Effector memory CD8-positive, alpha-beta T cell (primary cell): ENCODE measurements around the gene ATP8B1.
"Not testable (repeated sequence)": the region's sequence is repeated elsewhere in the genome, so short reads cannot be mapped to it uniquely, and the experiment has no call there.

Source experiments
- ATAC-seq: fragments of 150-1000 bp; cut with Tn5 transposase; replicated peaks from 2 replicates; pipeline ENCODE4 v1.10.0; 2021; ENCODE audit warnings: mild to moderate bottlenecking, moderate library complexity
- DNase-seq, 3 experiments: peaks; one replicate each; pipeline ENCODE4 v3.0.0; 2021
- H3K27ac Mint-ChIP-seq, 2 donors: one replicate each; pipeline ENCODE4 v1.8.0; 2022; ENCODE audit warnings: mild to moderate bottlenecking in 2 of 2, mixed read lengths in 2 of 2, moderate library complexity in 2 of 2
- H3K27me3 Mint-ChIP-seq, 2 donors: one replicate each; pipeline ENCODE4 v1.8.0; 2022; ENCODE audit warnings: mixed read lengths in 2 of 2
- H3K36me3 Mint-ChIP-seq: one replicate; pipeline ENCODE4 v1.8.0; 2022; ENCODE audit warnings: mild to moderate bottlenecking, moderate library complexity, mixed read lengths; ENCODE audit not compliant: insufficient read depth
- H3K4me1 Mint-ChIP-seq, 2 donors: one replicate each; pipeline ENCODE4 v1.8.0; 2022; ENCODE audit warnings: low read depth in 2 of 2, mixed read lengths in 2 of 2
- H3K4me3 Mint-ChIP-seq, 2 donors: one replicate each; pipeline ENCODE4 v1.8.0; 2022; ENCODE audit warnings: mild to moderate bottlenecking in 2 of 2, mixed read lengths in 2 of 2, moderate library complexity in 2 of 2
- H3K9me3 Mint-ChIP-seq, 2 donors: one replicate each; pipeline ENCODE4 v1.8.0; 2022; ENCODE audit warnings: mixed read lengths in 2 of 2

The ATP8B1 gene

DNA sequence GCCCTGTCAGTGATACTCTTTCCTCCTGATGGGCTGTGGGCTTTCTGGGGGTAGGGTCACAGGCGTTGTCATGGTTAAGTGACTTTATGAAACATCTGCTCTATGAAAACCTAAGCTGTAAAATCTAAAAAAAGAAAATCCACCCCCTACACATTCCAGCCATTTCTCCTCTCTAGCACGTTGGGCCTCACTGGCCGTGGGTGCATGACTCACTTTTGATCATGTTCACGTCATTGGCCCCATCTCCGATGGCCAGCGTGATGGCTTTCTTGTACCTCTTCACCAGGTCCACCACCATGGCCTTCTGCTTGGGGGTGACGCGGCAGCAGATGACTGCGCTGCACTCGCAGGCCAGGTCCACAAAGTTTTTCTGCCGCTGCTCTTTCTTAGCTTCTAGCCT lies 142.2 kb downstream of the ATP8B1 start:
- H3K4me1 Mint-ChIP-seq = peaks cover 17 to 32% of the 10 kb centered on the region in 2 donors
- peak overlapping the region; percentile 57 to 62 for H3K27ac Mint-ChIP-seq

DNA sequence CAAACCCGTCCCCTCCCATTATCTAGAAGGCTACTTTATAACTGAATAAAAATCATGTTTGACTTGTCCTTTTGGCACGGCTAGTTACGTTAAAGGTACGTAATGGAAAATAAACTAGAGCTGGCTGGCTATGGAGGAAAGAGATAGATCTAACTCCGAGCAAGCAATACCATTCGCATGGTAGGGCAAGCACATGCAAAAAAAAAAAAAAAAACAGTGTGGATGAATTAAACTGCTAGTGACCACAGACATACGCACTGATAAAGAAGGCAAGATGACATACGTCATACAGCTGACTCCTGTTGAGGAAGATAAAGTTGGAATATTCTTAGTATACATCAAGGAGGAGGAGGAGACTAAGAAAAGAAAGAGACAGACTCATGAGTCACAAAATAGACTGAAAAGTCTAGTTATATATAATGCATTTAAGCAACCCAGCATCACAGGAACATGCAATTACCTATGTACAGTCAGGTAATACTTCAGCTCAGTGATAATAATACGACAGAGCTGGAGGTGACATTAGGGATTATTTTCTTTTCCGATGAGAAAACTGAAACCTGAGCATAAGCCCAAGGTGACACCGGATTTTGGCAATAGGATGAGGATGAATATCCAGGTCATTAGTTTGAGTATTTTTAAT lies 143.5 kb downstream of the ATP8B1 start:
- peak overlapping the region in 1 of 2 donors; percentile 5 for H3K27ac Mint-ChIP-seq
- H3K27me3 Mint-ChIP-seq = no peaks in the 10 kb centered on the region
- H3K4me3 Mint-ChIP-seq = no peak overlapping the region
- no peaks in the 10 kb centered on the region for H3K36me3 Mint-ChIP-seq
- no peak for ATAC-seq
- DNase-seq = no peak
- H3K9me3 Mint-ChIP-seq = peaks cover 0 to 2% of the 10 kb centered on the region in 2 donors
- peaks cover 14 to 26% of the 10 kb centered on the region in 2 donors for H3K4me1 Mint-ChIP-seq

More for the DNA sequence above, 142.2 kb downstream of the ATP8B1 start:
- no peak for ATAC-seq
- H3K4me3 Mint-ChIP-seq = no peak overlapping the region
- H3K9me3 Mint-ChIP-seq = no peaks in the 10 kb centered on the region
- DNase-seq = no peak
- H3K36me3 Mint-ChIP-seq = no peaks in the 10 kb centered on the region
- H3K27me3 Mint-ChIP-seq = no peaks in the 10 kb centered on the region

DNA sequence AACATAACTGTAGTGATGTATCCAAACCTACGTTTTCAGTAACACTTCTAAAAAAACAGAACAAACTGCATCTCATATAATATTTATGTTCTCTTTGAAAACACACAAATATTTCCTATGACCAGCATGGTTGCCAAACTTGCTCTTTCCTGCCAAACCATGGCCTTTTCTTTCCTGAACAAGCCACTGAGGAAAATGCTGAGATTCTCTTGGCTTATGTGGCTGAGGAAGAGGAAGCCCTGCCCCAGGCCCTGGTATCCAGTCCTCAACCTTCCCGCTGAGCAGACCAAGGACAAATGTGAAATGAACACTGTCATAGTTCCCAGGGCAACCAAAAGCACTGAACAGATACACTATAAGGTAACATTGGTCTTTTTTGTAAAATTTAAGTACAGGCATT lies 145.6 kb downstream of the ATP8B1 start:
- H3K36me3 Mint-ChIP-seq = peaks cover 8% of the 10 kb centered on the region
- H3K9me3 Mint-ChIP-seq = peaks cover 0 to 2% of the 10 kb centered on the region in 2 donors
- ATAC-seq (no peak), DNase-seq (no peak)
- no peaks in the 10 kb centered on the region for H3K27me3 Mint-ChIP-seq
- no peak overlapping the region for H3K4me3 Mint-ChIP-seq
- H3K4me1 Mint-ChIP-seq = peaks cover 14 to 19% of the 10 kb centered on the region in 2 donors
- no peak overlapping the region for H3K27ac Mint-ChIP-seq

DNA sequence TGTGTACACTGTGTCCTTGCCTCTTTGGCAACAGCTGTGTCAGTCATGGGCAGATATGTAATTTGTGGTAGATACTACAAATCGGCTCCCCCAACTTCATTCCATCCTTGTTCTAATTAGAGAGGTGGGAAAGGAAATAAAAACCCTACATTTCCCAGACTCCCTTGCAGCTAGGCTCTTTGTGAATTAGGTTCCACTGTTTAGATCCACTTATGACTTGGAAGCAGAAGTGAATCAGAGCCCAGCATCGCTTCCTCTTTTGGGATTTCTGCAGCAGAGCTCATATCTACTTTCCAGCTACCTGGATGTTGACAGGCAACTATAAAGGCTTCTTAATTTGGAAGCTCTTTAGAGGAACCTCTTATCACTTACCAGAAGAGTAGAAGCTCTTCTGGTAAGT lies 147.4 kb downstream of the ATP8B1 start:
- H3K27me3 Mint-ChIP-seq = no peaks in the 10 kb centered on the region
- no peak overlapping the region for H3K27ac Mint-ChIP-seq
- no peak for DNase-seq
- no peak for ATAC-seq
- H3K4me1 Mint-ChIP-seq = peaks cover 11 to 13% of the 10 kb centered on the region in 2 donors
- H3K36me3 Mint-ChIP-seq = peaks cover 8% of the 10 kb centered on the region
- H3K4me3 Mint-ChIP-seq = no peak overlapping the region
- H3K9me3 Mint-ChIP-seq = peaks cover 0 to 2% of the 10 kb centered on the region in 2 donors

DNA sequence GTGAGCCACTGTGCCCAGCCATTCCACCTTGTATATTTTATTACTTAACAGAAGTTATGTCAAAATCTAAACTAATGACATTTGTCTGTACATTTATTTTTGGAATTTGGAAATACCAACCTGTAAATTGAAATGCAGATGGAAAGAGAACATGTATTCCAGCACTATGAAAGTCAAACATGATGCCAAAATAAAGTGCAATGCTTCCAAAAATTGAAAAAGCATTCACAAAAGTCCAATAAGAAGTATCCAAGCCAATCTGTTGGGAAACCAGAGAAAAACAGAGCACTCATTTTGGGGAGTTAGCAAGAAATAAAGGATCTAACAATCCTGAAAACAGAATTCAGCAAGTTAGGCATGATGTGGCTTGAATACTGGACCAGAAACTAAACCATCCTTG lies 151.2 kb downstream of the ATP8B1 start:
- H3K9me3 Mint-ChIP-seq = peaks cover 0 to 2% of the 10 kb centered on the region in 2 donors
- H3K27ac Mint-ChIP-seq = no peak overlapping the region
- H3K4me3 Mint-ChIP-seq = no peak overlapping the region
- no peak for DNase-seq
- peaks cover 5 to 16% of the 10 kb centered on the region in 2 donors for H3K4me1 Mint-ChIP-seq
- H3K36me3 Mint-ChIP-seq = peaks cover 8% of the 10 kb centered on the region
- H3K27me3 Mint-ChIP-seq = no peaks in the 10 kb centered on the region
- ATAC-seq = no peak

DNA sequence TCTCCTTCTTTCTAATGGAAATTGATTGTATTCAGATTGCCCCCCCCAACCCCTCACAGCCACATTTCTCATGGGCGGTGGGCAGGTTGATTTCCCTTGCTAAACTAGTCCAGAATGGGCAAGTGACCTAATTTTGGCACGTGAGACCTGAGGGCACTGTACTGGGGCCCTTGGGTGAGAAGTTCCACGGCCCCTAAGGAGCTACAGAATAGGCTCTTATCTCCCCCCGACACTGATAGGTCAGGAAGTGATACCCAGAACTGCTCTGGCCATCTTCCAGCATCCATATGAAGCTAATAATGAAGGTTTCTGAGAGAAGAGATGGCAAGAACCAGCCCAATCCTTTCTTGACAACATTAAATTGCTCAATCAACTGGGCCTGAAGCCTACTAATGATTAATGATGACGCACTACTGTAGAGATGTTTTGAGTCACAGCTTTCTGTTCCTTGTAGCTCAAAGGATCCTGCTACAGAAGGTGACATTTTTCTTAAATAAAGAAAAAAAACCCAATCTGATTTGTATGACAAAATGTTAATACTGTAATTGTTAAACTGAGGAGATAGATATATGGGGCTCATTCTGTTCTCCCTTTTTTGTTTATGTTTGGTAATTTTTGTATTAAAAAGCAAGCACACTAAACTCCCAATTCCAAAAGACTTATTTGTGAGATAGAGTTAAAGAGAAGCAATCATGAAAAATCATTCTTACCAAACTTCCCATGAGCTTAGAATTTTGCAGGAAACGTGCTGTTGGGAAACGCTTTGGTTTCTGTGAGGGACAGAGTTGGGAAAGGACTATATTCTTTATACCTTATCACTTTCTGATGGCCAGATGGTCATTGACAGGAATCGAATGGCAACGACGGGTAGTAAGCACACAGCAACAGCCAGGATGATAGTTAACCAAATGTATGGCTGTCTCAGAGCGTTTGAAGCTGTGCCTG lies 153.3 kb downstream of the ATP8B1 start:
- H3K4me3 Mint-ChIP-seq = no peak overlapping the region
- no peaks in the 10 kb centered on the region for H3K27me3 Mint-ChIP-seq
- H3K27ac Mint-ChIP-seq = peak overlapping the region; percentile 22 to 63
- ATAC-seq (no peak), DNase-seq (no peak)
- H3K36me3 Mint-ChIP-seq = peaks cover 11% of the 10 kb centered on the region
- H3K9me3 Mint-ChIP-seq = no peaks in the 10 kb centered on the region
- peaks cover 14 to 23% of the 10 kb centered on the region in 2 donors for H3K4me1 Mint-ChIP-seq

DNA sequence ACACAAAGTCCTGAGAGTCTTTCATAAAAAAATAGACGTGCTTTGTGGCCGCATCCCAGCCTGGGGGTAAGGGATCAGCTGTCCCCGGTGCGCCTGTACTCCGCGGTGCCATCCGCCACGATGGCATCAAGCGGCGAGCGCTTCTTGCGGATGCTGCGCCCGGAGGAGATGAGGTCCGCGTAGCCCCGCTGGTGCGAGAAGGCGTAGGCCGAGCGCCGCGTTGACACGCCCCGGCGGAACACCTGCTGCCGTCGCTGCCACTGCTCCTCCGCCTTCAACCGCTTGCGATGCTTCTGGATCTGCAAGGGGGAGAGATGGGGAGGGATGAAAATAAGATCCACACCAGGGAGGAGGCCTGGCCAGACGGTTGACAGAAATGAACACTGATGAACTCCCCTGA lies 154.7 kb downstream of the ATP8B1 start:
- H3K27me3 Mint-ChIP-seq = no peaks in the 10 kb centered on the region
- no peaks in the 10 kb centered on the region for H3K9me3 Mint-ChIP-seq
- no peak overlapping the region for H3K4me3 Mint-ChIP-seq
- no peak for DNase-seq
- H3K27ac Mint-ChIP-seq = no peak overlapping the region
- H3K4me1 Mint-ChIP-seq = peaks cover 20 to 24% of the 10 kb centered on the region in 2 donors
- H3K36me3 Mint-ChIP-seq = peaks cover 6% of the 10 kb centered on the region
- ATAC-seq = no peak

DNA sequence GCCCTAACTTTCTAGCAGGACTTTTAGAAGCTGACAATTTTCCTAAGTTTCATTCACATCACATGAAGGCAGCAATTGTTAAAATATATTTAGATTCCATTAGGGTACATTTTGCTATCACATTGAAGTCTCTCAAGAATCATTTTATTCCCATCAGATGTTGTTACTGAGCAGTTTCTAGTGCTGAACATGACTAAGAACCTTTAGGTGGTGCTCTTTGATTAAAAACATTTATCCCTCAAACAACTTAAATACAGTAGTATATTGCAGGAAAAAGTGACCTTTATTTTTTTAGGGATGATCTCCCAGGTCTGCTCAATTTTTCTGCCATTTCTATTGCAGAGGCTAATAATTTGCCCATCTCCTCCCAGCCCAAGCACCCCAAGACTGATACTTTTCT lies 158.6 kb downstream of the ATP8B1 start:
- Mint-ChIP-seq H3K27ac (peak overlapping the region in 1 of 2 donors; percentile 4), H3K4me3 (no peak overlapping the region), H3K27me3 (no peaks in the 10 kb centered on the region), H3K36me3 (peaks cover 21% of the 10 kb centered on the region), H3K9me3 (no peaks in the 10 kb centered on the region), H3K4me1 (peaks cover 24 to 27% of the 10 kb centered on the region in 2 donors)
- no peak for ATAC-seq
- DNase-seq = no peak

DNA sequence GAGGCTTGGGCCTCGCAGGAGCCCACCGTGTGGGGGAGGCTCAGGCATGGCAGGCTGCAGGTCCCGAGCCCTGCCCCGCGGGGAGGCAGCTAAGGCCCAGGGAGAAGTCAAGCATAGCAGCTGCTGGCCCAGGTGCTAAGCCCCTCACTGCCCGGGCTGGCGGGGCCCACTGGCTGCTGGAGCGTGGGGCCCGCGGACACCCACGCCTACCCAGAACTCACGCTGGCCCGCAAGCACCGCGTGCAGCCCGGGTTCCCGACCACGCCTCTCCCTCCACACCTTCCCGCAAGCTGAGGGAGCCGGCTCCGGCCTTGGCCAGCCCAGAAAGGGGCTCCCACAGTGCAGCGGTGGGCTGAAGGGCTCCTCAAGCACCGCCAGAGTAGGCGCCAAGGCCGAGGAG lies 159.4 kb downstream of the ATP8B1 start:
- H3K4me3 Mint-ChIP-seq, ATAC-seq, H3K9me3 Mint-ChIP-seq, H3K27me3 Mint-ChIP-seq, DNase-seq, H3K27ac Mint-ChIP-seq: not testable (repeated sequence)
- Mint-ChIP-seq H3K4me1 (peaks cover 20 to 22% of the 10 kb centered on the region in 2 donors), H3K36me3 (peaks cover 23% of the 10 kb centered on the region)

DNA sequence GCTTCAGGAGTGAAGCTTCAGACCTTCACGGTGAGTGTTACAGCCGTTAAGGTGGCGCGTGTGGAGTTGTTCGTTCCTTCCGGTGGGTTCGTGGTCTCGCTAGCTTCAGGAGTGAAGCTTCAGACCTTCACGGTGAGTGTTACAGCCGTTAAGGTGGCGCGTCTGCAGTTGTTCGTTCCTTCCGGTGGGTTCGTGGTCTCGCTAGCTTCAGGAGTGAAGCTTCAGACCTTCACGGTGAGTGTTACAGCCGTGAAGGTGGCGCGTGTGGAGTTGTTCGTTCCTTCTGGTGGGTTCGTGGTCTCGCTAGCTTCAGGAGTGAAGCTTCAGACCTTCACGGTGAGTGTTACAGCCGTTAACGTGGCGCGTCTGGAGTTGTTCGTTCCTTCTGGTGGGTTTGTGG lies 160.7 kb downstream of the ATP8B1 start:
- not testable (repeated sequence) for DNase-seq, H3K27me3 Mint-ChIP-seq, H3K27ac Mint-ChIP-seq, ATAC-seq, H3K9me3 Mint-ChIP-seq
- Mint-ChIP-seq H3K4me3 (peak overlapping the region in 1 of 2 donors; percentile 23), H3K36me3 (peaks cover 23% of the 10 kb centered on the region), H3K4me1 (peaks cover 20 to 21% of the 10 kb centered on the region in 2 donors)

DNA sequence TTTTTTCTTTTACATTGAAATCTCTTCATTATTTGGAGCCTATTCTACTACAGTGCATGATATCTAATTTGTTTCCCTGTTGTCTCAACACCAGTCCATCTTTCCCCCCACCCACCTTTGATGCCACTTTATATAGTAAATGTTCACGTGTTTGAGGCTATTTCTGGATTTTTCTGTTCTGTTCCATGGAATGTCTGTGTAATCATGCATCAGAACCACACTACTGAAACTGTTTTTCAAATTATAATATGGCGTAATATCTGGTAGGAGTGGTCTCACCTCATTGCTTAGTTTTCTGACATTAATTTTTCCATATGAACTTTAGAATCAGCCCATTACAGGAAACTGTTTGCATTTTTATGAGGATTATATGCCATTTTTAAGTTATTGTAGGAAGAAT lies 162.4 kb downstream of the ATP8B1 start:
- Mint-ChIP-seq H3K27ac (no peak overlapping the region), H3K36me3 (peaks cover 23% of the 10 kb centered on the region), H3K27me3 (no peaks in the 10 kb centered on the region), H3K9me3 (no peaks in the 10 kb centered on the region), H3K4me1 (peaks cover 16 to 18% of the 10 kb centered on the region in 2 donors), H3K4me3 (no peak overlapping the region)
- ATAC-seq (no peak), DNase-seq (no peak)

DNA sequence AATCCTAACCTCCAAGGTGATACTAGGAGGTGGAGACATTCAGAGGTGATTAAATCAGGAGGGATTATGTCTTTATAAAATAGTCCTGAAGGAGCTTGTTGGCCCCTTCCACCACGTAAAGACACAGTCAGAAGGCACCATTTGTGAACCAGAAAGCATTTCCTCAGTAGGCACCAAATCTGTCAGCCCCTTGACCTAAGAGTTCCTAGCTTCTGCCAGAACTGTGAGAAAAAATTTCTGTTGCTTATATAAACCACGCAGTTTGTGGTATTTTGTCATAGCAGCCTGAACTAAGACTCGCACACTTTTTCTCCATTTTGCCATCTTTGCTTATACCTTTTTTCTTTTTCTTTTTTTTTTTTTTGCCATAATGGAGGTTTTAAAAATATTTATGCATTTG lies 162.9 kb downstream of the ATP8B1 start:
- Mint-ChIP-seq H3K27me3 (no peaks in the 10 kb centered on the region), H3K27ac (peak overlapping the region in 1 of 2 donors; percentile 62), H3K4me1 (peaks cover 16 to 17% of the 10 kb centered on the region in 2 donors), H3K4me3 (no peak overlapping the region), H3K9me3 (no peaks in the 10 kb centered on the region), H3K36me3 (peaks cover 20% of the 10 kb centered on the region)
- DNase-seq = no peak
- ATAC-seq = no peak

DNA sequence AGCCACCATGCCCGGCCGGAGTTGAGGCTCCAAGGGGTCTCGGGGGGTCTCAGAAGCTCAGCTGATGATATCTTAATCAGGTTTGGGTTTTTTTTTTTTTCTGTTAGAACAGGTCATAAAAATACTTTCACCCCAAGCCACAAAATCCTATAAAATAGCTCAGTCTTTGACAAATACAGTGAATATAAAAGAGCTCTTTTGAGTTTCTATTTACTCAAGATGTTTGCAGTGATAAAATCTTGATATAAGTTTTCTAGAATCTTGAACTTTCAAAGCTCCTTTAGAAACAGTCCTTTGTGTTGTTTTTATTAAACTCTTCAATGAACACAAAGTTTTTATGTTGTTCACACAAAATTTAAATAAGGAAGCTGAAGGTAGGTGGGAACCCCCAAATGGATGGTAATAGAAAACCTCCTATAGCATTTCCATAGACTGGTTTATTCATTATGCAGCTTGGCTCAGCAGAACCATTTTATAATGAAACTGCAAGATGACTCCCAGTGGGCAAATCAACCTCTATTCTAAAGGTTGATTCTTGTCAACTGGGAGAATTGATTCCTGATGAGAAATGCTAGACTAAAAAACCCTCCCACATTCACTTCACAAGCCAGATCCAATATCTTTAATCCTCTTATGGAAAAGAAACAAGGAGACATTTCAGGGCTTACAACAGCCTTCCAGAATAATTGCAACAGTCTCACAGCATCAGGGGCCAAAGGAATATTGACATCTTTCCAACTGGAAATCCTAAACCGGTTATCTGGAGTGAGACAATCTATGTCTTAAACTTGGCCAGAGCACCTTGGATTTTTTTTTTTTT lies 167.9 kb downstream of the ATP8B1 start:
- DNase-seq (no peak), ATAC-seq (no peak)
- Mint-ChIP-seq H3K4me3 (no peak overlapping the region), H3K4me1 (peaks cover 11 to 12% of the 10 kb centered on the region in 2 donors), H3K27ac (peak overlapping the region in 1 of 2 donors; percentile 29), H3K27me3 (no peaks in the 10 kb centered on the region), H3K9me3 (no peaks in the 10 kb centered on the region), H3K36me3 (peaks cover 8% of the 10 kb centered on the region)
